GM23338 (cell line): ENCODE data around the gene SLC4A8. TPM values are rescaled to one million over a fixed set of nuclear protein-coding genes. Genes with fewer than 3 reads are reported as not detected.

Experiments used
- ATAC-seq: fragments of 200-7000 bp; cut with Tn5 transposase; 3 replicates; pipeline ENCODE4 v1.9.1; 2020
- DNase-seq: peaks from one replicate; pipeline ENCODE4 v3.0.0-alpha.2; 2015; ENCODE audit warnings: low spot score
- H2AFZ ChIP-seq: fragments of 200-600 bp; sonication (generic); 2 replicates; pipeline ENCODE4 v1.8.0; 2016; ENCODE audit warnings: antibody characterized with exemption, mild to moderate bottlenecking, moderate library complexity
- H3F3A ChIP-seq: fragments of 200-600 bp; sonication (generic); replicated peaks from 2 replicates; pipeline ENCODE4 v1.8.0; 2017; ENCODE audit warnings: antibody characterized with exemption, mixed run types, low read depth
- H3K27ac ChIP-seq: fragments of 200-600 bp; sonication (generic); 2 replicates; pipeline ENCODE4 v1.6.1; 2016; ENCODE audit warnings: low read depth
- H3K27me3 ChIP-seq: fragments of 200-600 bp; sonication (generic); 2 replicates; pipeline ENCODE4 v1.8.0; 2016; ENCODE audit warnings: mild to moderate bottlenecking, mixed run types, moderate library complexity; ENCODE audit not compliant: insufficient read depth
- H3K36me3 ChIP-seq: fragments of 200-600 bp; sonication (generic); 2 replicates; pipeline ENCODE4 v1.8.0; 2016; ENCODE audit warnings: mild to moderate bottlenecking; ENCODE audit not compliant: insufficient read depth
- H3K4me1 ChIP-seq: fragments of 200-600 bp; sonication (generic); 2 replicates; pipeline ENCODE4 v1.8.0; 2016; ENCODE audit warnings: mild to moderate bottlenecking, moderate library complexity; ENCODE audit not compliant: insufficient read depth
- H3K4me2 ChIP-seq: fragments of 200-600 bp; sonication (generic); 2 replicates; pipeline ENCODE4 v1.7.1; 2017; ENCODE audit warnings: mixed run types
- H3K4me3 ChIP-seq: fragments of 200-600 bp; sonication (generic); 2 replicates; pipeline ENCODE4 v1.6.1; 2016; ENCODE audit warnings: mixed run types
- H3K79me2 ChIP-seq: fragments of 200-600 bp; sonication (generic); replicated peaks from 2 replicates; pipeline ENCODE4 v1.8.0; 2017; ENCODE audit warnings: mild to moderate bottlenecking; ENCODE audit not compliant: insufficient read depth
- H3K9me2 ChIP-seq: fragments of 200-600 bp; sonication (generic); 2 replicates; pipeline ENCODE4 v1.8.0; 2017; ENCODE audit not compliant: insufficient read depth
- H4K20me1 ChIP-seq: fragments of 200-600 bp; sonication (generic); replicated peaks from 2 replicates; pipeline ENCODE4 v1.8.0; 2017; ENCODE audit warnings: mild to moderate bottlenecking; ENCODE audit not compliant: insufficient read depth
- H3K27ac Mint-ChIP-seq: 2 replicates; pipeline ENCODE4 v1.8.0; 2020; ENCODE audit warnings: inconsistent platforms, mild to moderate bottlenecking, moderate library complexity, mixed read lengths
- H3K27me3 Mint-ChIP-seq: 3 replicates; pipeline ENCODE4 v1.8.0; 2022; ENCODE audit warnings: low read depth, mild to moderate bottlenecking, moderate library complexity, mixed read lengths, inconsistent platforms; ENCODE audit not compliant: insufficient read depth, poor library complexity
- H3K36me3 Mint-ChIP-seq: 3 replicates; pipeline ENCODE4 v1.8.0; 2021; ENCODE audit warnings: low read depth, mild to moderate bottlenecking, inconsistent platforms, moderate library complexity, mixed read lengths
- H3K4me1 Mint-ChIP-seq: 3 replicates; pipeline ENCODE4 v1.8.0; 2020; ENCODE audit warnings: mild to moderate bottlenecking, inconsistent platforms, mixed read lengths
- H3K4me3 Mint-ChIP-seq: 3 replicates; pipeline ENCODE4 v1.8.0; 2021; ENCODE audit warnings: moderate library complexity, mild to moderate bottlenecking, inconsistent platforms, mixed read lengths
- H3K9me3 Mint-ChIP-seq: 3 replicates; pipeline ENCODE4 v1.8.0; 2020; ENCODE audit warnings: moderate library complexity, mild to moderate bottlenecking, inconsistent platforms, mixed read lengths
- EZH2 ChIP-seq: fragments of 200-600 bp; sonication (generic); IDR thresholded peaks from one replicate; pipeline ENCODE4 v1.8.0; 2017; ENCODE audit warnings: antibody characterized with exemption, mild to moderate bottlenecking, low read depth; ENCODE audit not compliant: unreplicated experiment
- EZH2phosphoT487 ChIP-seq: fragments of 200-600 bp; sonication (generic); IDR thresholded peaks from one replicate; pipeline ENCODE4 v1.8.1; 2018; ENCODE audit warnings: antibody characterized with exemption; ENCODE audit not compliant: unreplicated experiment
- JUNB ChIP-seq: IDR thresholded peaks from one replicate; pipeline ENCODE4 v1.6.1; 2016; ENCODE audit warnings: antibody characterized with exemption; ENCODE audit not compliant: unreplicated experiment
- POLR2AphosphoS5 ChIP-seq: IDR thresholded peaks from 2 replicates; pipeline ENCODE4 v1.6.1; 2016; ENCODE audit warnings: antibody characterized with exemption, low read depth
- STAT1 ChIP-seq: IDR thresholded peaks from one replicate; pipeline ENCODE4 v1.6.1; 2016; ENCODE audit warnings: antibody characterized with exemption; ENCODE audit not compliant: unreplicated experiment
- polyA plus RNA-seq: library from polyadenylated mRNA; unstranded; fragments of >200 nt; fragmentation: Nextera tagmentation; extraction: Ambion mirVana; gene quantifications from 2 replicates; pipeline ENCODE4 v1.2.1, GENCODE V29; 2016
- total RNA-seq: library from RNA; depleted of rRNA; stranded (reverse); fragments of >200 nt; shearing (Covaris generic); gene quantifications from 2 replicates; pipeline ENCODE4 v1.2.3, GENCODE V29; 2014
- TF ChIP-seq, protein P1 (sequence below), 2 experiments: fragments of 200-600 bp in 1 of 2; sonication (generic) in 1 of 2; conservative IDR thresholded peaks; 2 replicates each; pipeline versions ENCODE4 v1.5.1 to v1.6.1; 2016 to 2017; ENCODE audit warnings: antibody characterized with exemption in 2 of 2, low read depth in 2 of 2, mild to moderate bottlenecking in 2 of 2, moderate library complexity in 1 of 2
- TF ChIP-seq, protein P2 (sequence below): fragments of 250-450 bp; sonication (Bioruptor Pico); IDR thresholded peaks from 2 replicates; pipeline ENCODE4 v1.5.0; 2020; ENCODE audit warnings: mild to moderate bottlenecking, moderate library complexity

Gene SLC4A8
- total and polyA plus RNA-seq, 2 experiments from 2014 or later: 7.6 to 9.2 TPM

DNA sequence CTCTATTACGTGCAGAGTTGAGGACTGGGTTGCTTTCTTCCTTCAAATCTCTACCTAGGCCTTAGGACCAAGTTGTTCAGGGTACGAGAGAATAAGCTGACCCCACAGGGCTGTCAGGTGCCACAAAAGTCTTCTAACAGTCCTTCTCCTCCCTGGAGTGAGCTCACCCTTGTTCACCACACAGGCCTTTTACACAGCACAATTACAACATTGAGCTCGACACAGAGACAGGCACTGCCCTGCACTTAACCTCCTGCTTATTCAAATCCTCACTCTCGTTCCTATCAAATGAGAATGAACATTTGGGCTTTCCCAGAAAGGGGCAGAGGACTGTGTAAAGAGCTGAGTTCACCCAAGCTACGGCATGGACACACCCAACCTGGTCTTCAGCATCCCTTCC, 35.8 kb upstream of the SLC4A8 start:
- H3K4me1 ChIP-seq: peaks cover 38% of the 10 kb centered on the region
- Mint-ChIP-seq H3K9me3 (no peaks in the 10 kb centered on the region), H3K27me3 (peaks cover 38% of the 10 kb centered on the region), H3K36me3 (peaks cover 6% of the 10 kb centered on the region; the same call in 2 of the 3 replicates), H3K4me3 (peak overlapping the region; percentile 16; the same call in 1 of the 3 replicates), H3K27ac (0 out of 2 replicates have a peak overlapping the region, but pooled peaks have one; percentile 89), H3K4me1 (peaks cover 47% of the 10 kb centered on the region)
- no peaks in the 10 kb centered on the region for H3K36me3 ChIP-seq
- TF ChIP-seq STAT1 (no peak), EZH2 (no peak), EZH2phosphoT487 (no peak), POLR2AphosphoS5 (no peak)
- TF ChIP-seq, protein P1, sequence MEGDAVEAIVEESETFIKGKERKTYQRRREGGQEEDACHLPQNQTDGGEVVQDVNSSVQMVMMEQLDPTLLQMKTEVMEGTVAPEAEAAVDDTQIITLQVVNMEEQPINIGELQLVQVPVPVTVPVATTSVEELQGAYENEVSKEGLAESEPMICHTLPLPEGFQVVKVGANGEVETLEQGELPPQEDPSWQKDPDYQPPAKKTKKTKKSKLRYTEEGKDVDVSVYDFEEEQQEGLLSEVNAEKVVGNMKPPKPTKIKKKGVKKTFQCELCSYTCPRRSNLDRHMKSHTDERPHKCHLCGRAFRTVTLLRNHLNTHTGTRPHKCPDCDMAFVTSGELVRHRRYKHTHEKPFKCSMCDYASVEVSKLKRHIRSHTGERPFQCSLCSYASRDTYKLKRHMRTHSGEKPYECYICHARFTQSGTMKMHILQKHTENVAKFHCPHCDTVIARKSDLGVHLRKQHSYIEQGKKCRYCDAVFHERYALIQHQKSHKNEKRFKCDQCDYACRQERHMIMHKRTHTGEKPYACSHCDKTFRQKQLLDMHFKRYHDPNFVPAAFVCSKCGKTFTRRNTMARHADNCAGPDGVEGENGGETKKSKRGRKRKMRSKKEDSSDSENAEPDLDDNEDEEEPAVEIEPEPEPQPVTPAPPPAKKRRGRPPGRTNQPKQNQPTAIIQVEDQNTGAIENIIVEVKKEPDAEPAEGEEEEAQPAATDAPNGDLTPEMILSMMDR (conservative IDR thresholded peaks at IDR 0.05; ENCODE audit: low read depth in 2 of 2): no peak
- H3K27ac ChIP-seq: no peak overlapping the region
- no peak overlapping the region for H3K4me3 ChIP-seq
- H3F3A ChIP-seq: peaks cover 21% of the 10 kb centered on the region
- DNase-seq (no peak), ATAC-seq (no peak)
- H3K9me2 ChIP-seq: no peaks in the 10 kb centered on the region; the same call in 1 of the 2 replicates
- H3K79me2 ChIP-seq: peaks cover 8% of the 10 kb centered on the region
- H4K20me1 ChIP-seq: no peaks in the 10 kb centered on the region; the same call in 1 of the 2 replicates
- no peak overlapping the region for H2AFZ ChIP-seq
- H3K4me2 ChIP-seq: 0 out of 2 replicates have a peak overlapping the region, but pooled peaks have one; percentile 64
- H3K27me3 ChIP-seq: no peaks in the 10 kb centered on the region

DNA sequence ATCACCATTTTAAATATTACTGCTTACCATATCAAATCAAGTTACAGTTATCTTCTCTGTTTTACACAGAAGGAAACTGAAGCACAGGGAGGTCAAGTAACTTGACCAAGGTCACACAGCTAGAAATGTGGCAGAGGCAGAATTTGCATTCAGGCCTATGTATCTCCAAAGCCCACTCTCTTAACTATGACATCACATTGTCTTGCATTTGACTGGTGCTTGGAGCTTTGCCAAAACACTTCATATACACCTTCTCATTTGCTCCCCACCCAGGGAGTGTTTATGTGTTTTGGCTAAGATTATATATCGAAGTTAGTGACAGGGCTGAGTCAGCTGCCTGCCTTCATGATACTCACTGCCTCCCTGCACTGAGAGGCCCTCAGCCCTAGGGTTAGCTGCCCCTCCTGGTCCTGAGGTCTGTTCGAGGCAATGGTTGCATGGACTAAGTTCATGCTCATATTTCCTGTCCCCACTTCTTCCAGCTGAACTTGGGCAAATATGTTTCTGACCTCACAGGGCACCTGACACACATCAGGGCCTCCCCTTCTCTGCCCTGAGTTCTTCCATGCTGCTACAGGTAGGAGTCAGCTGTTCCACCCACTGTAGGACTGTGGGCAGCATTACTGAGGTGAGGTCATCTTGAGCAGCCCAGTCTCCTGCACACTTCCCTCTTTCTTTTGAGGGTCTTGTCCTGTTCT, 35.2 kb upstream of the SLC4A8 start:
- Histone ChIP-seq H3K9me2 (no peaks in the 10 kb centered on the region; the same call in 1 of the 2 replicates), H3K27ac (no peak overlapping the region), H3K36me3 (no peaks in the 10 kb centered on the region), H3K79me2 (peaks cover 8% of the 10 kb centered on the region), H3K27me3 (no peaks in the 10 kb centered on the region), H3K4me1 (peaks cover 35% of the 10 kb centered on the region), H4K20me1 (no peaks in the 10 kb centered on the region; the same call in 1 of the 2 replicates), H3K4me2 (no peak overlapping the region), H2AFZ (no peak overlapping the region), H3F3A (peaks cover 21% of the 10 kb centered on the region), H3K4me3 (no peak overlapping the region)
- H3K4me1 Mint-ChIP-seq: peaks cover 43% of the 10 kb centered on the region
- no peak for ATAC-seq
- peaks cover 6% of the 10 kb centered on the region; the same call in 2 of the 3 replicates for H3K36me3 Mint-ChIP-seq
- H3K4me3 Mint-ChIP-seq: no peak overlapping the region; the same call in 2 of the 3 replicates
- H3K27ac Mint-ChIP-seq: no peak overlapping the region
- no peaks in the 10 kb centered on the region for H3K9me3 Mint-ChIP-seq
- H3K27me3 Mint-ChIP-seq: peaks cover 39% of the 10 kb centered on the region
- no peak for DNase-seq
- TF ChIP-seq, protein P1 (conservative IDR thresholded peaks at IDR 0.05; ENCODE audit: low read depth in 2 of 2): no peak
- TF ChIP-seq, protein P2, sequence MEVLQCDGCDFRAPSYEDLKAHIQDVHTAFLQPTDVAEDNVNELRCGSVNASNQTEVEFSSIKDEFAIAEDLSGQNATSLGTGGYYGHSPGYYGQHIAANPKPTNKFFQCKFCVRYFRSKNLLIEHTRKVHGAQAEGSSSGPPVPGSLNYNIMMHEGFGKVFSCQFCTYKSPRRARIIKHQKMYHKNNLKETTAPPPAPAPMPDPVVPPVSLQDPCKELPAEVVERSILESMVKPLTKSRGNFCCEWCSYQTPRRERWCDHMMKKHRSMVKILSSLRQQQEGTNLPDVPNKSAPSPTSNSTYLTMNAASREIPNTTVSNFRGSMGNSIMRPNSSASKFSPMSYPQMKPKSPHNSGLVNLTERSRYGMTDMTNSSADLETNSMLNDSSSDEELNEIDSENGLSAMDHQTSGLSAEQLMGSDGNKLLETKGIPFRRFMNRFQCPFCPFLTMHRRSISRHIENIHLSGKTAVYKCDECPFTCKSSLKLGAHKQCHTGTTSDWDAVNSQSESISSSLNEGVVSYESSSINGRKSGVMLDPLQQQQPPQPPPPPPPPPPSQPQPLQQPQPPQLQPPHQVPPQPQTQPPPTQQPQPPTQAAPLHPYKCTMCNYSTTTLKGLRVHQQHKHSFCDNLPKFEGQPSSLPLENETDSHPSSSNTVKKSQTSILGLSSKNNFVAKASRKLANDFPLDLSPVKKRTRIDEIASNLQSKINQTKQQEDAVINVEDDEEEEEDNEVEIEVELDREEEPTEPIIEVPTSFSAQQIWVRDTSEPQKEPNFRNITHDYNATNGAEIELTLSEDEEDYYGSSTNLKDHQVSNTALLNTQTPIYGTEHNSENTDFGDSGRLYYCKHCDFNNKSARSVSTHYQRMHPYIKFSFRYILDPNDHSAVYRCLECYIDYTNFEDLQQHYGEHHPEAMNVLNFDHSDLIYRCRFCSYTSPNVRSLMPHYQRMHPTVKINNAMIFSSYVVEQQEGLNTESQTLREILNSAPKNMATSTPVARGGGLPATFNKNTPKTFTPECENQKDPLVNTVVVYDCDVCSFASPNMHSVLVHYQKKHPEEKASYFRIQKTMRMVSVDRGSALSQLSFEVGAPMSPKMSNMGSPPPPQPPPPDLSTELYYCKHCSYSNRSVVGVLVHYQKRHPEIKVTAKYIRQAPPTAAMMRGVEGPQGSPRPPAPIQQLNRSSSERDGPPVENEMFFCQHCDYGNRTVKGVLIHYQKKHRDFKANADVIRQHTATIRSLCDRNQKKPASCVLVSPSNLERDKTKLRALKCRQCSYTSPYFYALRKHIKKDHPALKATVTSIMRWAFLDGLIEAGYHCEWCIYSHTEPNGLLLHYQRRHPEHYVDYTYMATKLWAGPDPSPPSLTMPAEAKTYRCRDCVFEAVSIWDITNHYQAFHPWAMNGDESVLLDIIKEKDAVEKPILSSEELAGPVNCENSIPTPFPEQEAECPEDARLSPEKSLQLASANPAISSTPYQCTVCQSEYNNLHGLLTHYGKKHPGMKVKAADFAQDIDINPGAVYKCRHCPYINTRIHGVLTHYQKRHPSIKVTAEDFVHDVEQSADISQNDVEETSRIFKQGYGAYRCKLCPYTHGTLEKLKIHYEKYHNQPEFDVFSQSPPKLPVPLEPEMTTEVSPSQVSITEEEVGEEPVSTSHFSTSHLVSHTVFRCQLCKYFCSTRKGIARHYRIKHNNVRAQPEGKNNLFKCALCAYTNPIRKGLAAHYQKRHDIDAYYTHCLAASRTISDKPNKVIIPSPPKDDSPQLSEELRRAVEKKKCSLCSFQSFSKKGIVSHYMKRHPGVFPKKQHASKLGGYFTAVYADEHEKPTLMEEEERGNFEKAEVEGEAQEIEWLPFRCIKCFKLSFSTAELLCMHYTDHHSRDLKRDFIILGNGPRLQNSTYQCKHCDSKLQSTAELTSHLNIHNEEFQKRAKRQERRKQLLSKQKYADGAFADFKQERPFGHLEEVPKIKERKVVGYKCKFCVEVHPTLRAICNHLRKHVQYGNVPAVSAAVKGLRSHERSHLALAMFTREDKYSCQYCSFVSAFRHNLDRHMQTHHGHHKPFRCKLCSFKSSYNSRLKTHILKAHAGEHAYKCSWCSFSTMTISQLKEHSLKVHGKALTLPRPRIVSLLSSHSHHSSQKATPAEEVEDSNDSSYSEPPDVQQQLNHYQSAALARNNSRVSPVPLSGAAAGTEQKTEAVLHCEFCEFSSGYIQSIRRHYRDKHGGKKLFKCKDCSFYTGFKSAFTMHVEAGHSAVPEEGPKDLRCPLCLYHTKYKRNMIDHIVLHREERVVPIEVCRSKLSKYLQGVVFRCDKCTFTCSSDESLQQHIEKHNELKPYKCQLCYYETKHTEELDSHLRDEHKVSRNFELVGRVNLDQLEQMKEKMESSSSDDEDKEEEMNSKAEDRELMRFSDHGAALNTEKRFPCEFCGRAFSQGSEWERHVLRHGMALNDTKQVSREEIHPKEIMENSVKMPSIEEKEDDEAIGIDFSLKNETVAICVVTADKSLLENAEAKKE (CRISPR knock-in tag): no peak
- TF ChIP-seq EZH2 (no peak), JUNB (no peak)
